Endothelial cell of umbilical vein (primary cell): ENCODE results near the gene GAN. TPM values are rescaled to one million over a fixed set of nuclear protein-coding genes. Genes with fewer than 3 reads are reported as not detected.

Source experiments
- BruUV-seq: library from RNA; stranded (reverse); fragments of 400-500 nt; replicated peaks from 2 replicates; lab custom pipeline; 2021; lab: Mats Ljungman, UMichigan
- CTCF ChIA-PET: fragments of 300-600, 350-600 bp; sonication (Branson Sonifier 250); formaldehyde crosslinking; loops from one replicate; lab custom pipeline; 2021; ENCODE audit warnings: antibody characterized with exemption, inconsistent platforms; lab: Charles Lee
- POLR2A ChIA-PET: fragments of 300-600, 350-600 bp; sonication (Branson Sonifier 250); formaldehyde crosslinking; loops from one replicate; lab custom pipeline; 2021; ENCODE audit warnings: antibody characterized with exemption, inconsistent platforms; lab: Charles Lee
- DNase-seq: peaks from one replicate; pipeline ENCODE4 v3.0.0-alpha.2; 2011; ENCODE audit warnings: low read depth, low spot score
- FAIRE-seq: peaks from 2 replicates; lab custom pipeline; 2011; peaks lifted over from hg19 to GRCh38; lab: Jason Lieb, UNC
- H2AFZ ChIP-seq: 2 replicates; pipeline ENCODE4 v1.6.0; 2012; ENCODE audit warnings: low read depth, low read length, control low read depth, inconsistent platforms
- H3K27ac ChIP-seq: 2 replicates; pipeline ENCODE4 v1.5.1; 2011; ENCODE audit warnings: low read depth, mild to moderate bottlenecking, control low read depth, low read length, moderate library complexity; ENCODE audit not compliant: insufficient read depth
- H3K27me3 ChIP-seq, 2 experiments: 2 replicates each; pipeline versions ENCODE4 v1.6.0 to v1.6.1; 2011; ENCODE audit warnings: low read length in 2 of 2, mixed read lengths in 1 of 2; ENCODE audit not compliant: control insufficient read depth in 2 of 2, insufficient read depth in 2 of 2
- H3K36me3 ChIP-seq, 2 experiments: 2 replicates in 1 of 2; 3 replicates in 1 of 2; pipeline ENCODE4 v1.5.1; 2011; ENCODE audit warnings: low read length in 2 of 2, mild to moderate bottlenecking in 1 of 2, moderate library complexity in 1 of 2; ENCODE audit not compliant: control insufficient read depth in 2 of 2, insufficient read depth in 2 of 2; ENCODE audit errors: extremely low read depth in 1 of 2
- H3K4me1 ChIP-seq: 3 replicates; pipeline ENCODE4 v1.5.1; 2011; ENCODE audit warnings: mild to moderate bottlenecking, low read length; ENCODE audit not compliant: control insufficient read depth, insufficient read depth; ENCODE audit errors: extremely low read depth
- H3K4me2 ChIP-seq: 2 replicates; pipeline ENCODE4 v1.6.1; 2011; ENCODE audit warnings: low read length, control low read depth, mixed read lengths; ENCODE audit not compliant: insufficient read depth
- H3K4me3 ChIP-seq, 3 experiments: fragments of 200-600 bp in 1 of 3; sonication (generic), shearing (Covaris generic) in 1 of 3; replicated peaks in 1 of 3; 2 replicates each; pipeline ENCODE4 v1.5.1; 2011 to 2016; ENCODE audit warnings: control low read depth in 3 of 3, low read length in 3 of 3, mild to moderate bottlenecking in 2 of 3, inconsistent platforms in 1 of 3, low read depth in 1 of 3, moderate library complexity in 1 of 3; ENCODE audit not compliant: insufficient read depth in 1 of 3
- H3K79me2 ChIP-seq: 2 replicates; pipeline ENCODE4 v1.6.0; 2012; ENCODE audit warnings: low read length, inconsistent platforms; ENCODE audit not compliant: control insufficient read depth, insufficient read depth
- H3K9ac ChIP-seq: replicated peaks from 2 replicates; pipeline ENCODE3; 2011; ENCODE audit warnings: low read length, control low read depth; ENCODE audit not compliant: insufficient read depth; ENCODE audit errors: extremely low read depth
- H3K9me1 ChIP-seq: replicated peaks from 3 replicates; pipeline ENCODE4 v1.6.0; 2011; ENCODE audit warnings: mild to moderate bottlenecking, low read length; ENCODE audit not compliant: control insufficient read depth, insufficient read depth; ENCODE audit errors: extremely low read depth
- H3K9me3 ChIP-seq: replicated peaks from 2 replicates; pipeline ENCODE4 v1.5.1; 2012; ENCODE audit warnings: low read length, inconsistent platforms; ENCODE audit not compliant: control insufficient read depth, insufficient read depth
- H4K20me1 ChIP-seq: replicated peaks from 2 replicates; pipeline ENCODE3; 2011; ENCODE audit warnings: mild to moderate bottlenecking, low read length; ENCODE audit not compliant: control insufficient read depth, insufficient read depth; ENCODE audit errors: extremely low read depth
- EZH2 ChIP-seq: IDR thresholded peaks from 2 replicates; pipeline ENCODE4 v1.6.1; 2012; ENCODE audit warnings: borderline replicate concordance, low read depth, mild to moderate bottlenecking, moderate library complexity, low read length, inconsistent platforms; ENCODE audit not compliant: severe bottlenecking
- FOS ChIP-seq: IDR thresholded peaks from 2 replicates; pipeline ENCODE4 v1.6.1; 2011; ENCODE audit warnings: mild to moderate bottlenecking, low read length, moderate library complexity, borderline replicate concordance; ENCODE audit not compliant: insufficient read depth
- GATA2 ChIP-seq: IDR thresholded peaks from 2 replicates; pipeline ENCODE4 v1.7.0; 2011; ENCODE audit warnings: low read depth, mild to moderate bottlenecking, moderate library complexity, mixed read lengths, low read length; ENCODE audit not compliant: insufficient read length, insufficient read depth
- JUN ChIP-seq: IDR thresholded peaks from 2 replicates; pipeline ENCODE4 v1.6.1; 2011; ENCODE audit warnings: borderline replicate concordance, low read depth; ENCODE audit not compliant: insufficient read length, insufficient read depth
- MAX ChIP-seq: IDR thresholded peaks from 2 replicates; pipeline ENCODE4 v1.6.1; 2011; ENCODE audit not compliant: insufficient read depth, insufficient read length
- MYC ChIP-seq: IDR thresholded peaks from one replicate; pipeline ENCODE4 v1.6.1; 2011; ENCODE audit warnings: mild to moderate bottlenecking, low read depth, low read length
- POLR2A ChIP-seq: IDR thresholded peaks from 2 replicates; pipeline ENCODE4 v1.6.1; 2012; ENCODE audit warnings: low read depth, mild to moderate bottlenecking, control low read depth, low read length
- POLR2AphosphoS5 ChIP-seq: IDR thresholded peaks from 2 replicates; pipeline ENCODE4 v1.6.1; 2012; ENCODE audit warnings: low read depth, mild to moderate bottlenecking, control low read depth, low read length, moderate library complexity; ENCODE audit not compliant: insufficient read depth
- dilution Hi-C: fragments of 300-500 bp; cut with MboI; formaldehyde crosslinking; loops from one replicate; pipeline ENCODE4 v1.15.0; 2019; ENCODE audit warnings: low sequenced_read_pairs; ENCODE audit not compliant: extremely low pct_ligation_motif_present
- intact Hi-C: fragments of 100-400 bp; cut with micrococcal nuclease; formaldehyde crosslinking; loops from one replicate; pipeline ENCODE4 v1.10.0; 2022
- polyA plus RNA-seq, 4 experiments: library from polyadenylated mRNA; depleted of rRNA in 3 of 4; stranded (reverse) in 3 of 4; unstranded in 1 of 4; fragments of >200 nt; gene quantifications; 2 replicates each; pipeline versions ENCODE4 v1.2.1 to v1.2.3, GENCODE V29; 2011 to 2012; ENCODE audit warnings: missing spikeins in 1 of 4
- total RNA-seq: library from RNA; stranded (reverse); gene quantifications from 2 replicates; pipeline ENCODE4 v1.2.3, GENCODE V29; 2021
- TF ChIP-seq, protein P1 (sequence below), 2 donors: IDR thresholded peaks; 1 replicate in 1 of 2; 2 replicates in 1 of 2; pipeline ENCODE4 v1.5.1; 2011; ENCODE audit warnings: low read length in 2 of 2, mild to moderate bottlenecking in 2 of 2, moderate library complexity in 2 of 2, control low read depth in 1 of 2, inconsistent platforms in 1 of 2, low read depth in 1 of 2; ENCODE audit not compliant: insufficient read depth in 1 of 2; ENCODE audit errors: extremely low read depth in 1 of 2

Gene GAN
- total and polyA plus RNA-seq, 2 donors (not counting 3 experiments of a cell fraction or from before 2014, with no cell fraction given) = 1.8 to 11.1 TPM

DNA sequence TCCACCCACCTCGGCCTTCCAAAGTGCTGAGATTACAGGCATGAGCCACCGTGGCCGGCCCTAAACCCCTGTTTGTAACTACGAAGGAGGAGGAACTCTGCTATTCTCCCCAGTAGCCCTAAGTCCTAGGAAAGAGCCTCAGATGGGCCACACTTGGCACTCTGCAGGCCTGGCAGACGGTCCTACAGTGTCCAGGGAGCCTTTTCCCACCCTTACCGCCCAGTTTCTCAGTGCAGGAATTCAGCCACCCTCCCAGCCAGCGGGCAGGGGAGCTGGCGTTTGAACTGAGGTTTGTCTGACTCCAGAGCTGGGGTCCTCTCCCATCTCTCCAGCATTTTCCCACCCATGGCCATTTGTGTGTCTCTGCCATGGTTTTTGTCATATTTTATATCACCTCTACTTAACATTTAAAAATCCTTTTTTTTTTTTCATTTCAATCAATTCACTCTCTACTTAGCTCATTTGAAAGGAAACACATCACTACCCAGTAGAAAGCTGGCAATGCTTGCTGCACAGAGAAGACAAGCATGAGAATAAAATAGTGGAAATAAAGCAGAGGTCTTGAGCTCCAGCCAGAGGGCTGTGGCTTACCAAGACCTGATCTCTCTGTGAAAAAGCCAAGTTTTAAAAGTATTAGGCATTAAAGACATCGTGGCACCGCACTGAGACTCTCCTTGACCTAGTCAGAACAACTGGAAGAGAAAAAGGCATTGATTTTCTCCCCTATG lies 41.4 kb upstream of the GAN start:
- POLR2A ChIA-PET = no interaction called here
- no peak for FAIRE-seq
- dilution Hi-C loops = no loop called here

More for the DNA sequence above, 41.4 kb upstream of the GAN start:
- intact Hi-C loops = no loop called here
- CTCF ChIA-PET = interaction anchor here (1.4 kb wide), 1 partner anchor 13 kb away, joined by 9 read pairs; no protein-coding TSS in a partner anchor
- DNase-seq = no peak
- H4K20me1 ChIP-seq = no peaks in the 10 kb centered on the region
- no peaks in the 10 kb centered on the region for H3K27me3 ChIP-seq
- H3K79me2 ChIP-seq = no peaks in the 10 kb centered on the region
- H3K9me3 ChIP-seq = no peaks in the 10 kb centered on the region
- H3K9ac ChIP-seq = no peak overlapping the region
- BruUV-seq = no TSS peak
- no peaks in the 10 kb centered on the region for H3K4me1 ChIP-seq
- H3K36me3 ChIP-seq = no peaks in the 10 kb centered on the region
- no peaks in the 10 kb centered on the region for H3K9me1 ChIP-seq
- no peak for TF ChIP-seq GATA2
- TF ChIP-seq EZH2 = no peak
- TF ChIP-seq JUN = no peak
- no peak for TF ChIP-seq POLR2A
- no peak for TF ChIP-seq FOS
- no peak for TF ChIP-seq POLR2AphosphoS5
- no peak for TF ChIP-seq MAX
- TF ChIP-seq, protein P1, sequence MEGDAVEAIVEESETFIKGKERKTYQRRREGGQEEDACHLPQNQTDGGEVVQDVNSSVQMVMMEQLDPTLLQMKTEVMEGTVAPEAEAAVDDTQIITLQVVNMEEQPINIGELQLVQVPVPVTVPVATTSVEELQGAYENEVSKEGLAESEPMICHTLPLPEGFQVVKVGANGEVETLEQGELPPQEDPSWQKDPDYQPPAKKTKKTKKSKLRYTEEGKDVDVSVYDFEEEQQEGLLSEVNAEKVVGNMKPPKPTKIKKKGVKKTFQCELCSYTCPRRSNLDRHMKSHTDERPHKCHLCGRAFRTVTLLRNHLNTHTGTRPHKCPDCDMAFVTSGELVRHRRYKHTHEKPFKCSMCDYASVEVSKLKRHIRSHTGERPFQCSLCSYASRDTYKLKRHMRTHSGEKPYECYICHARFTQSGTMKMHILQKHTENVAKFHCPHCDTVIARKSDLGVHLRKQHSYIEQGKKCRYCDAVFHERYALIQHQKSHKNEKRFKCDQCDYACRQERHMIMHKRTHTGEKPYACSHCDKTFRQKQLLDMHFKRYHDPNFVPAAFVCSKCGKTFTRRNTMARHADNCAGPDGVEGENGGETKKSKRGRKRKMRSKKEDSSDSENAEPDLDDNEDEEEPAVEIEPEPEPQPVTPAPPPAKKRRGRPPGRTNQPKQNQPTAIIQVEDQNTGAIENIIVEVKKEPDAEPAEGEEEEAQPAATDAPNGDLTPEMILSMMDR (IDR thresholded peaks at IDR 0.05; ENCODE audit: extremely low read depth in 1 of 2, insufficient read depth in 1 of 2, low read depth in 1 of 2, low read length in 2 of 2) = no peak
- no peak for TF ChIP-seq MYC
- no peak overlapping the region for H3K4me3 ChIP-seq
- no peak overlapping the region for H2AFZ ChIP-seq
- H3K4me2 ChIP-seq = no peak overlapping the region
- H3K27ac ChIP-seq = no peak overlapping the region
